Measurements from ENCODE around the gene TCF25.

- TF ChIP-seq CTCF (conservative IDR thresholded peaks at IDR 0.05 in 1 of 2, IDR thresholded peaks at IDR 0.05 in 1 of 2; ENCODE audit: low read depth in 1 of 2, low read length in 2 of 2) = no peak
- no peak for TF ChIP-seq EZH2 (IDR thresholded peaks at IDR 0.05; ENCODE audit: low read length, missing control alignments)
Observed at GRCh38 chr16:89958596-89958995, 85.2 kb downstream of the TCF25 start.
